Prostate gland (tissue), 2 donors: ENCODE results near the gene STAG1. TPM values are rescaled to one million over a fixed set of nuclear protein-coding genes. Genes with fewer than 3 reads are reported as not detected.

Experiments used
- DNase-seq: peaks from one replicate; pipeline ENCODE4 v3.0.0-alpha.2; 2019; ENCODE audit warnings: low spot score
- H3K27ac ChIP-seq, 2 donors: fragments of 200-600 bp; sonication (generic); 2 replicates each; pipeline ENCODE4 v1.5.1; 2017 to 2019
- H3K27me3 ChIP-seq: fragments of 200-600 bp; sonication (generic); replicated peaks from 2 replicates; pipeline ENCODE4 v1.5.1; 2019; ENCODE audit not compliant: insufficient read depth
- H3K36me3 ChIP-seq, 2 donors: fragments of 200-600 bp; sonication (generic); 1 replicate in 1 of 2; 2 replicates in 1 of 2; pipeline versions ENCODE4 v1.5.1 to v1.8.1; 2017 to 2019
- H3K4me1 ChIP-seq: fragments of 200-600 bp; sonication (generic); replicated peaks from 2 replicates; pipeline ENCODE4 v1.5.1; 2019
- H3K4me3 ChIP-seq, 2 donors: fragments of 200-600 bp; sonication (generic); 2 replicates each; pipeline ENCODE4 v1.5.1; 2017 to 2019
- H3K9me3 ChIP-seq: fragments of 200-600 bp; sonication (generic); 2 replicates; pipeline ENCODE4 v1.5.1; 2017
- CTCF ChIP-seq, 4 experiments: fragments of 200-600 bp in 2 of 4; fragments of 450-650 bp in 2 of 4; sonication (generic) in 2 of 4; IDR thresholded peaks; 1 replicate in 3 of 4; 2 replicates in 1 of 4; pipeline ENCODE4 v1.5.1; 2016 to 2019; ENCODE audit warnings: antibody characterized with exemption in 4 of 4, mild to moderate bottlenecking in 2 of 4, moderate library complexity in 2 of 4
- POLR2A ChIP-seq: fragments of 450-650 bp; IDR thresholded peaks from one replicate; pipeline ENCODE4 v1.6.1; 2016; ENCODE audit warnings: antibody characterized with exemption, mild to moderate bottlenecking
- POLR2AphosphoS5 ChIP-seq: sonication (generic); formaldehyde crosslinking; IDR thresholded peaks from one replicate; pipeline ENCODE4 v1.6.1; 2017; ENCODE audit warnings: antibody characterized with exemption
- WGBS: methylation state at CpG from one replicate; pipeline ENCODE4 v1.1.5; 2018; 5-methylcytosine and 5-hydroxymethylcytosine counted together
- intact Hi-C: fragments of 100-400 bp; cut with DNase I; formaldehyde crosslinking; loops from one replicate; pipeline ENCODE4 v1.14.2; 2022
- total RNA-seq, 2 donors: library from RNA; depleted of rRNA; stranded (reverse); fragments of >200 nt; gene quantifications; one replicate each; pipeline ENCODE4 v1.1.0, GENCODE V29; 2016

STAG1 gene
- total RNA-seq, 2 donors from 2014 or later: 21.9 to 34.1 TPM

GRCh38 chr3:136546720-136547119, 205.5 kb downstream of the STAG1 start:
- no peak overlapping the region for H3K27ac ChIP-seq
- no peaks in the 10 kb centered on the region for H3K27me3 ChIP-seq
- TF ChIP-seq POLR2AphosphoS5 (no peak), CTCF (IDR thresholded peaks at IDR 0.05) (no peak), POLR2A (no peak)
- no peaks in the 10 kb centered on the region for H3K36me3 ChIP-seq
- no peaks in the 10 kb centered on the region for H3K9me3 ChIP-seq
- no peak for DNase-seq
- intact Hi-C loops: loop anchor here (5.0 to 10.0 kb wide), 3 partner anchors 206 to 472 kb away; partner anchors contain the start of gene STAG1
- H3K4me3 ChIP-seq: no peak overlapping the region
- H3K4me1 ChIP-seq: no peaks in the 10 kb centered on the region

GRCh38 chr3:136545664-136546268, 206.4 kb downstream of the STAG1 start:
- no peaks in the 10 kb centered on the region for H3K27me3 ChIP-seq
- intact Hi-C loops: loop anchor here (5.0 to 10.0 kb wide), 3 partner anchors 207 to 471 kb away; partner anchors contain the start of gene STAG1
- no peaks in the 10 kb centered on the region for H3K9me3 ChIP-seq
- H3K27ac ChIP-seq: no peak overlapping the region
- DNase-seq: no peak
- H3K36me3 ChIP-seq: no peaks in the 10 kb centered on the region
- 66% methylated on average over 3 of the region's 3 CpGs for WGBS
- H3K4me1 ChIP-seq: no peaks in the 10 kb centered on the region
- TF ChIP-seq CTCF (IDR thresholded peaks at IDR 0.05) (no peak), POLR2A (no peak), POLR2AphosphoS5 (no peak)
- no peak overlapping the region for H3K4me3 ChIP-seq

GRCh38 chr3:136544532-136544931, 207.6 kb downstream of the STAG1 start:
- intact Hi-C loops: loop anchor here (10.0 kb wide), 2 partner anchors 470 kb away; no protein-coding TSS in a partner anchor
- no peaks in the 10 kb centered on the region for H3K36me3 ChIP-seq
- H3K9me3 ChIP-seq: no peaks in the 10 kb centered on the region
- H3K27ac ChIP-seq: no peak overlapping the region
- WGBS: 87% methylated on average over 3 of the region's 3 CpGs
- no peak overlapping the region for H3K4me3 ChIP-seq
- no peaks in the 10 kb centered on the region for H3K27me3 ChIP-seq
- H3K4me1 ChIP-seq: no peaks in the 10 kb centered on the region
- DNase-seq: no peak
- no peak for TF ChIP-seq POLR2A
- no peak for TF ChIP-seq CTCF (IDR thresholded peaks at IDR 0.05)
- no peak for TF ChIP-seq POLR2AphosphoS5

GRCh38 chr3:136543385-136543784, 208.8 kb downstream of the STAG1 start:
- Histone ChIP-seq H3K4me3 (no peak overlapping the region), H3K4me1 (no peaks in the 10 kb centered on the region), H3K27ac (no peak overlapping the region), H3K9me3 (no peaks in the 10 kb centered on the region), H3K36me3 (no peaks in the 10 kb centered on the region), H3K27me3 (no peaks in the 10 kb centered on the region)
- DNase-seq: no peak
- TF ChIP-seq POLR2AphosphoS5 (no peak), CTCF (IDR thresholded peaks at IDR 0.05) (no peak), POLR2A (no peak)
- intact Hi-C loops: loop anchor here (10.0 kb wide), 2 partner anchors 469 to 471 kb away; no protein-coding TSS in a partner anchor
- 86% methylated on average over 4 of the region's 4 CpGs for WGBS

- DNase-seq: no peak
- Histone ChIP-seq H3K9me3 (no peaks in the 10 kb centered on the region), H3K4me3 (no peak overlapping the region), H3K27me3 (no peaks in the 10 kb centered on the region), H3K36me3 (no peaks in the 10 kb centered on the region), H3K4me1 (no peaks in the 10 kb centered on the region), H3K27ac (no peak overlapping the region)
- 92% methylated on average over 3 of the region's 3 CpGs for WGBS
- intact Hi-C loops: no loop called here
- no peak for TF ChIP-seq POLR2A
- TF ChIP-seq POLR2AphosphoS5: no peak
- TF ChIP-seq CTCF (IDR thresholded peaks at IDR 0.05): no peak
Measured at GRCh38 chr3:136535906-136536305, 216.3 kb downstream of the STAG1 start.
